HG03354 (cell line): ENCODE measurements around the gene COP1.
"Not testable (repeated sequence)": the region's sequence is repeated elsewhere in the genome, so short reads cannot be mapped to it uniquely, and the experiment has no call there.

ENCODE experiments used
- ATAC-seq: cut with Tn5 transposase; IDR thresholded peaks from one replicate; pipeline ENCODE4 v1.9.1; 2021; ENCODE audit warnings: mild to moderate bottlenecking; ENCODE audit not compliant: unreplicated experiment, poor library complexity, severe bottlenecking

Gene COP1

GRCh38 chr1:175984057-175984812 is 222.9 kb downstream of the COP1 start:
- no peak for ATAC-seq

- ATAC-seq: not testable (repeated sequence)
Observed at GRCh38 chr1:175983363-175983762, 223.7 kb downstream of the COP1 start.

GRCh38 chr1:175981128-175981527 is 226.0 kb downstream of the COP1 start:
- no peak for ATAC-seq

GRCh38 chr1:175978926-175979325 is 228.2 kb downstream of the COP1 start:
- no peak for ATAC-seq

DNA sequence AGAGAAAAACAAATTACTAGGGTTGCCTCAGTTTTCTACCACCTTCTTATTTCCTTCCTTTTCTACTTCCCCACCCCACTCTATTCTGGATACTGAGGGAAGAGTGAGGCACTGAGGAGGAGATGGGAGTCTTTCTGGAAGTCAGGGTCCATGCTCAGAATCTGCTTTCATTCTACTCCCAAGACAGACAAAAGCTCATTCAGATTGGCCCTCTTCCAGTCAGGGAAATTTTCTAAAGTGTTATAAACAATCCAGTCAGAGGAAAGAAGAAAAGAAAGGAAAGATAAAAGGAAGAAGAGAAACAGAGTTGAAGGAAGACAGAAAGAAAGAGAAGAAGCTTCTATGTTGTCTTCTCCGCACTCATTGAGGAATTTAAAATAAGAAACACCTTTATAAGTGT is 228.6 kb downstream of the COP1 start:
- ATAC-seq: no peak

DNA sequence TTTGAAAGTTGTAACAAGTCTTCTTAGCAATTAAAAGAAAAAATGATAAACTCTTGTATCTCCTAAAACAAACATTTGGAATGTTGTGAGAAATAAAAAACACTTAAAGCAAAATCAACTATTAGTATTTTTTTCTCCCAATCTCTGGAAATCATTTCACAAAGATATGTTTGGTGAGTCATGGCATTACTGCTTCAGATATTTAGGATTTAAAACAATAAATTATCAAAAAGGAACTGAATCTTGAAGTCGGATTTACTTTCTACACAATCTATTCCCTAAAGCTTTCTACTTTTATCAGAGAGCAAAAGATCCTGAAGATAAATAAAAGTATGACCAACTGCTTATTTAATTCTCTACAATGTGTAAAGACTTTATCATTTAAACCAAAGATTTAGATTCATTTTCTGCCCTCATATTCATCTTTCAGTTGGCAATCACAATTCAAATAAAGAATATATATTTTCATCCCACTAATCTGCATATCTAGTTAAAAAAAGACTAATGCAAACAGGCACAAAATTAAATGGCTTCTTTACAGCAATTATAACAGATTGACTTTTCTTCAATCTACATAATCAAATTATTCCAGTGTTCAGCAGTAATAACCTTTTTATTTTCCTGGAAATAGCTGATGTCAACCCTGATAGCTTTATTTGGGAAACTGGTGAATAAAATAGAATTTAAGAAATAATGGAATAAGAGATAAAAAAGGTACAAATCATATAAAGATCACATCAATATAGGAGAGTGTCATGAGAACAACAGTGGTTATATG is 230.0 kb downstream of the COP1 start:
- ATAC-seq: no peak

DNA sequence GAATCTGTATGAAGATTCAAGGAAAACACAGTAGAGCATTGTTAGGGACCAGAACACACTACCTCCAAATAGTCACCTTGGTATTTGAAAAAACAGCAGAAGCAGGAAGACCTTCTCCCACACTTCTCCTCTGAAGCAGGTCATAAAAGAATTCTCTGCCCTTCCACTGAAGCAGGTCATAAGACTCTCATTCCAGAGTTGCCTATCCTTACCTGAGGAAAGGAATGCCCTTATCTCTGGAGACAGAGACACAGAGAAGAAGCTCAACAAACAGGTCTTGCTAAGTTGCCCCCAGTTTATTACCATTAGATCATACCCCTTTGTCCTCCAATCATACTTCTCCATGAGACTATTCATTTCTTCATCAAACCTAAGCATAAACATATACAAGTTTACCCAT is 237.9 kb downstream of the COP1 start:
- no peak for ATAC-seq

DNA sequence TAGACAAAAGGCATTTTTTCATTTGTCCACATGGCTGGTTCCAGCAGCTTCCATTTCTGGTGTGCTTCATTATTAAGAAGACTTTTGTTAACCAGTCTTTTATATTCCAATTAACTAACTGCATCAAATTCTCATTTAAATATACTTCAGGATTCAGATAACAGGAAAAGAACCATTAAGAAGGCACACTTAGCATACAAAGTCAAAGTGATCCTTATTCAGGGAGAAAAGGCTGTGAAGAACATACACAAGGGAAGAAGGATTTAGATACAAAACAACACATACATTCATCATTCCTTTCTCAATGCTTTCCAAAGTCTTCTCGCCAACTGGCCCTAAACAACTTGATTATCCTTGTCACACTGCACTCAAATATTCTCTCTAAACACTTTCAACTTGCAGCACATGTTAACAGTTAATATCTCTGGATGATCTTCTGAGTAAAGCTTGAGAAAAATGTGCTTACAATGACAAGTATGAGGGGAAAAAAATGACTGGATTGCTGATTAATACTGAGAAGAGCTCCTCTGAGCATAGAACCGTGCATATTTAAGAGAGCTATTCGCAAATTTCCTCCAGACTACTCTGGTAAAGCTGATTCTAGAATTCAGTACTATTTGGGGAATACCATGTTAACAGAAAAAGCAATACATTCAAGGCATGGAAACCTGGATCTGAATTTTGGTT is 238.5 kb downstream of the COP1 start:
- ATAC-seq: no peak

GRCh38 chr1:175963740-175964139 is 243.3 kb downstream of the COP1 start:
- no peak for ATAC-seq

GRCh38 chr1:175960169-175960568 is 246.9 kb downstream of the COP1 start:
- ATAC-seq: no peak

- no peak for ATAC-seq
Observed at GRCh38 chr1:175951627-175952026, 255.5 kb downstream of the COP1 start.

DNA sequence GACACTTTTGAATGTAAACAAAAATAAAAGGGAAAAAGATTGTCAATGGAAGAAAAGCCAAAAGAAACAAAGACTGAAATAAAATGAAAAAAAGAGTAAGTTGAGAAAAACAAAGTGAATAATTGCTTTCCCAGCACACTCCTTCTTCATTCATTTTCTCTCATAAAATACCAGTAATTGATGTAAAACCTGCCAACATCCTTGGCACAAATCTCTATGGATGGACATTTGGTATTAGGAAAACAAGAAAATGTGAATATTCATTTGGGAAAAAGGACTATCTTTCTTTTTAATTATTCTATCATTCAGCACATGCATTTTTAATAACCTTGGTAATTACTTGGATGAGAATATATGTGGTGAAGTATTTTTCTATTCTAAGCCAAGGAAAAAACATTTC is 259.3 kb downstream of the COP1 start:
- ATAC-seq: no peak

DNA sequence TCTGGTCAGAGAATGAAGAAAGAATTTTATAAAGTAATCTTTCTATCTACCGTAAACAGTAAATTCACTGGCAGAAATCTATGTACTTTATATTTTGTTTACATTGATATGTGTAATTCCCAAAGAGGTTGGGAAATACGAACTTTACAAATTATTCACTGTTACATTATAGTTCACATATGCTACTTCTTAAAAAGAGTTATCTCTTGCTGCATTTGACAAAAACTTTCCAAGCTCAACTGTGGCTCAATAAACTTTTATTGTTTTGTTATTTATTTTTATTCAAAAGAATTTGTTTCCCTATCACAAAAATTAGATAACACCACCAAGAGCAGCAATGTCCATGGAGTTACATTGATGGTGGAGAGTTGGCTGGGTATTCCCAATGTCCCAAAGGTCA is 262.5 kb downstream of the COP1 start:
- no peak for ATAC-seq

DNA sequence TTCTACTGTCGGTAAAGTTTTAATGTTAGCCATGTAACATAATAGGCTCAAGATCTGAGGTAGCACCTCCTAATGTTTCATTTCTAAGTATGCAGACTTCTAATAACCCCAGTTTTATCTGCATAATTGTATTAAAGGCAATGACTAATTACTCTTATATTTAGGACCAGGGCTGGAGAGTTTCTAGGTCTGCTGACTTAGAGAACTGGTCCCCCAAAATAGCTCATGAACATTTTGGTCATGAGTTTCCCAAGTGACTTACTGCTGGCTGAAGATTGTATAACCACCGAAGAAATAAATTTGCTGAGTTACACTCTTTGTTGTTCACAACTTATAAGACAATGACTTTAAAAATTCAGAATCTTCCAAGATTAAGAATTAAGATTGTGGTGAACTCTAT is 265.9 kb downstream of the COP1 start:
- ATAC-seq: no peak

DNA sequence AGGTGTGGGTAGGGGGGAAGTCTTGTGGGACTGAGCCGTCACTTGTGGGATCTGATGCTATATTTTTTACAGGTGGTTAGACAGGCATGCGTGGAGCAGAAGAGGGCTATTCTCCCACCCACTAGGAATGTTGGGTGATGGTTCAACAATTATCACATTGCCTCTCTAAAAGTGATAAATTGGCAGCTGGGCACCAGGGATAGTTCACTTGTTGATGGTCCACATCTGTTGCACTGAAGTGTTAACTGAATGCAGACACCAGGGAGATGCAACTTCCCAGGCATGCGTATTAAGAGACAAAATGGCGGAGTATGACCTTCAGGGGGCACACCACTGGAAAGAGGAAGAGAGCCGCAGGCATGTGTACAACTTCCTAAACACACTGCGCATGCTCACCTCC is 270.4 kb downstream of the COP1 start:
- no peak for ATAC-seq

DNA sequence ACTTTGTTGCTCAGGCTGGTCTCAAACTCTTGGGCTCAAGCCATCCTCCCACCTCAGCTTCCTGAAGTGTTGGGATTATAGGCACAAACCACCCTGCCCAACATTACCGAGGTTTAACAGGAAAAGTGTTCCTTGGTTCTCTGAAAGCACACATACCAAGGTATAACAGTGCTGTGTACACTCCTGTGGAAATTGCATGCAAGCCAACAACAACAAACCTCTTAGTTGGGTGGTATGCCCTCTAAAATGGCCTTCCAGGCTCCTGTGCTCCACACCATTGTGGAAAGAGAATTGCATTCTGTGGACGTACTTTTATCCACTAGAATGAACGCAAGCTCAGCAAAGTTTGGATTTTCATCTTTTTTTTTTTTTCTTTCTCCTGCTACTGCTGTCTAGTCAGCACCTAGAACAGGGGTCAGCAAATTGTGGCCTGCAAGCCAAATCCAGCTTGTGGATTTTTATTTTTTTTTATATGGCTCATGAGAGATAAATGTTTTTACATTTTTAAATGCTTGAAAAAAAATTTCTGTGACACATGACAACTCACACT is 271.4 kb downstream of the COP1 start:
- no peak for ATAC-seq

- no peak for ATAC-seq
Observed at GRCh38 chr1:175935166-175935565, 271.9 kb downstream of the COP1 start.

DNA sequence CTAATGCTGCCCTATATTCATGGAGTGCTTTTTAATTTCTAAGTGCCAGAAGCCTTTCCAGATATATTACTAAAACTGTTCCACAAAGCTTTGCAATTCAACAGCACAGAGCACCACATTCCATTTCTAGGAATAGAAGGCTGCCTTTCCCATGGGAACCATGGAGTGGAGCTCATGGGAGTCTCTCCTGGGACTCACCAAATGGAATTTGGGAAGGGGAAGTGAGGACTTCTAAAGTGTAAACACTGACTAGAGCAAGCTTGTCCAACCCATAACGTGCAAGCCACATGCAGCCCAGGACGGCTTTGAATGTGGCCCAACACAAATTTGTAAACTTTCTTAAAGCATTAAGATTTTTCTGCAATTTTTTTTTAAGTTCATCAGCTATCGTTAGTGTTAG is 273.3 kb downstream of the COP1 start:
- ATAC-seq: no peak

DNA sequence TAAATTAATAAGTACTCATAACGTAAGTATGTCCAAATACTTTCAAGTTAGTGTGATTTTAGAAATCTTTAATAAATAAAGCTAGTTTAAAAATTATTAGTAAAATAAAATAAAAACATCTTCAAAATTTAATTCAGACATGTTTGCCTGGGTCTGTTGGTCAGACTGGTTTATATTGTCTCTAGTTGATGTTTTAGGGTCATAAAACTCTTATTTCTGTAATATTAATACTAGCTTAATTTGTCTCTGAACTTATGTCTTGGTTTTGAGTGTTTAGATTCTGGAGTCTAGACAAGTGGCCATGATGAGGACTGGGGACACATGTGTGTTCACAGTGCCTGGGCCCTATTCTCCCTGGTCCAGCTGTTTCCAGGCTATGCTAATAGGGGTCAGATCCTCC is 279.1 kb downstream of the COP1 start:
- no peak for ATAC-seq

GRCh38 chr1:175922254-175922881 is 284.7 kb downstream of the COP1 start:
- no peak for ATAC-seq
